ENCODE data around the gene PEX12. TPM values are rescaled to one million over a fixed set of nuclear protein-coding genes. Genes with fewer than 3 reads are reported as not detected.
"Not testable (repeated sequence)": the region's sequence is repeated elsewhere in the genome, so short reads cannot be mapped to it uniquely, and the experiment has no call there.

The PEX12 gene
- total RNA-seq (2014; rRNA removed; shearing (Covaris generic)), result 8.6 and 9.1 TPM in 2 replicates
- polyA plus RNA-seq (2015; cell fraction: cytosol; rRNA removed), result 6.9 and 7.7 TPM in 2 replicates
- polyA plus RNA-seq (2015; cell fraction: nucleus; rRNA removed), result 3.2 and 4.3 TPM in 2 replicates

DNA sequence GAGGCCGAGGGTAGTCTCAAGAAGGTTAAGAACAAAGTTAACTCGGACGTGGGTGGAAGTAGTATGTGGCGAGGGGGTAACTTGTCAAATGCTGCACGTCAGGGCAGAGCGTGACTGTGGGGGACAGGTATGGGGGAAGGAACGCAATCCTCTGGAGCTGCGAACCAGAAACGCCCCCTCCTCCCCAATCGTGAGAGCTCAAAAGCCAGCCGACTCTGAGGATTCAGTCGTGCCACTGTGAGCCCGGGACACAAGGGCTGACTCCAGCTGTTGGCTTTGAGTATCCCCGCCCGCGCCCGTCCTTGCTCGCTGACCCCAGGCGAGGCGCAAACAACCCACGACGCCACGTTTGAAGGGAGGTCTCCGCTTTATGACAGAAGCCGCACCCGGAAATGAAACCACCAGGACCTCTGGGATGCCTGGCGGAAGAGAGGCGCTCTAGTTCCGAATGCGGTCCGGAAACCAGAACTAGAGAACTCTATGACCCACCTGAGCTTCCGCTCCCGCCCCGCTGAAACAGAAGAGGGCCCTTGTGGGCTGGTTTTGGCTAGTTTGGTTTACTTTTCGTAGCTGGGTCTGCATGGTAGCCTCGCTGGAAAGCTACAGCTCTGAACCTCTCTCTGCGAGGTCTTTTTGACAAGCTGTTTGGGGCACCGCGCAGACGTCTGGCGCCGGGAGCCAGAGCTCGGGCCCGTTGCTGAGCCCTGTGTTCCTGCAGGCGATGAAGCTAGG lies at the start of gene PEX12:
TSS of gene PEX12 (minus strand) at position 375 of the 732 bp plus-strand sequence. CDS start 550 bp downstream, outside the sequence.
- peak; percentile 90 for DNase-seq (ENCODE audit: low read depth, low spot score)
- in situ Hi-C loops (cut with HindIII; ENCODE audit: low pct_unique_long_range_greater_than_20kb, low sequenced_read_pairs), result no loop called here

DNA sequence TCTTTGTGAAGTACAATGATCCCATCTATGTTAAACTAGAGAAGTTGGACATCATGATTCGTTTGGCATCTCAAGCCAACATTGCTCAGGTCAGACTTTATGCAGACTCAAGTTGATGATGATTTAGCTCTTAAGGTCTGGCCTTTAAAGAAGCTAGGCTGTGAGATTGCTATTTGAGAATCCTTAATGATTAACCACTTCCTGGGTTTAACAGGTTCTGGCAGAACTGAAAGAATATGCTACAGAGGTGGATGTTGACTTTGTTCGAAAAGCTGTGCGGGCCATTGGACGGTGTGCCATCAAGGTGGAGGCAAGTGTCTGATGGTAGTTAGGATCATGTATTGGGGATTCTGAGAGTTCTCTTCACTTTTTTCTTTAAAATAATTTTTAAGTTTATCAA lies 49.0 kb upstream of the PEX12 start:
- in situ Hi-C loops (cut with HindIII; ENCODE audit: low pct_unique_long_range_greater_than_20kb, low sequenced_read_pairs), result no loop called here
- no peak for DNase-seq (ENCODE audit: low read depth, low spot score)

DNA sequence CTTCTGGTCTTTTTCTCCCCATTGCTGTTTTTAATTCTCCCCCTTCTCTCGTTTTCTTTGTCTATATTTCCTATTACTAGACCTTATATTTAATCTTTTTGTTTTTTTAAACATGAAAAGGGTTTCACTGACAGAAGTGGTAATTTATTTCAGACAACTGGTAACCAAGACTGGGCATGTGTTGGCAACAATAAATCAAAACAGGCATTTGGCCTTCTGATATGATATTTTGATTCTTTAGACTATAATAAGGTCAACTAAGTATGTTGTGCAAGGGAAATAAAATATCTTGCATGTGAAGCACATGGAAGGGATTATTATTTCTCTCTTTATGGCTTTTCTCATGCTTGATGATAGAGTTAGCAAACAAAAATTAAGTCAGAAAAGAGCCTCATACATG lies 43.4 kb upstream of the PEX12 start:
- no peak for DNase-seq (ENCODE audit: low read depth, low spot score)
- in situ Hi-C loops (cut with HindIII; ENCODE audit: low pct_unique_long_range_greater_than_20kb, low sequenced_read_pairs), result no loop called here

DNA sequence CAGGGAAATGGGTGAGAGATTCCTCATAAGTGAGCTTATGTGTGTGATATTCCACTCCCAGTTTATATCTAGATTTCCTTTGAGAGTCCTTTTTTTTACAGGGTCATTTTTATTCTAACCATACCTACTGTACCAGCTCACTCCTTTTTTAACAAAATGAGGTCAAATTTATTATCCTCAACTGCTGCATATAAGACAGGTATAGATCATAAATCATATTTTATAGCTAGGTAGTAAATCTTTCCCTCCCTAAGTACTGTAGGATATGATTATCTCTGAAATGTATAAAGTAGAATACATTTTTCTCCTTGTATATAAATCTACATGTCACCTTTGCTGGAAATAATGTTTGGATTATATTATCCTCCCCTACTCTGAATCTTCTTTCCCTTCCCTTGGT lies 40.3 kb upstream of the PEX12 start:
- no peak for DNase-seq (ENCODE audit: low read depth, low spot score)
- in situ Hi-C loops (cut with HindIII; ENCODE audit: low pct_unique_long_range_greater_than_20kb, low sequenced_read_pairs), result no loop called here

DNA sequence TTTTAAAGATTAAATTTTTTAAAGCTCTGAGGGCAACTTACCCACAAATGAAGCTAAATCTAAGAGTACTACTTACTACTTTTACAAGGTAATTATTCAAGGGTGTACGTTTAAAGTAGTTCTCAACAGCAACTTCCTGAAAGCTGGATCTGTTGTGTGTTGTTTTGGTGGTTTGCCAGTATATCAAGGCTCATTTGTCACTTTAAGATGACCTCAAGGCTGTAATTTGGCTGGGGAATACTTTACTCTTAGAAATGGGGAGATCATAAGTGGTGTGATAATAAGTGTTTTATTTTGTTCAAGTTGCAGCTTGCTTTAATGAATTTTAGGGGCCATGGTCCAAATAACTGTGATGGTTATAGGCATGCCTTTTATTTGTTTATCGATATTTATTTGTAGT lies 39.1 kb upstream of the PEX12 start:
- DNase-seq (ENCODE audit: low read depth, low spot score), result no peak
- in situ Hi-C loops (cut with HindIII; ENCODE audit: low pct_unique_long_range_greater_than_20kb, low sequenced_read_pairs), result no loop called here

DNA sequence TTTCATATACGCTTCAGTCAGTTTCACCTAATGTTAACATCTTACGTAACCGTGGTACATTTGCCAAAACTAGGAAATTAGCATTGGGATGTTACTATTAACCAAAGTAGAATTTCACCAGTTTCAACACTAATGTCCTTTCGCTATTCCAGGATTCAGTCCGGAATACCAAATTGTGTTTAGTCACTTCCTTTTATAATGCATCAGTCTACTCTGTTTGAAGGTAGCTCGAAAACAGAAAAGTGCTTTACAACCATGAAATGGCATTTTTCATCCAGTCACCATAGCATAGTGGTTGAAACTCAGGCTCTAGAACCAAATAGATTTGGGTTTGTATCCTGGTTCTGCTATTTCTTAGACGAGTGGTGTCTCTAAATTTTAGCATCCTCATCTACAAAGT lies 38.2 kb upstream of the PEX12 start:
- in situ Hi-C loops (cut with HindIII; ENCODE audit: low pct_unique_long_range_greater_than_20kb, low sequenced_read_pairs), result no loop called here
- DNase-seq (ENCODE audit: low read depth, low spot score), result no peak

DNA sequence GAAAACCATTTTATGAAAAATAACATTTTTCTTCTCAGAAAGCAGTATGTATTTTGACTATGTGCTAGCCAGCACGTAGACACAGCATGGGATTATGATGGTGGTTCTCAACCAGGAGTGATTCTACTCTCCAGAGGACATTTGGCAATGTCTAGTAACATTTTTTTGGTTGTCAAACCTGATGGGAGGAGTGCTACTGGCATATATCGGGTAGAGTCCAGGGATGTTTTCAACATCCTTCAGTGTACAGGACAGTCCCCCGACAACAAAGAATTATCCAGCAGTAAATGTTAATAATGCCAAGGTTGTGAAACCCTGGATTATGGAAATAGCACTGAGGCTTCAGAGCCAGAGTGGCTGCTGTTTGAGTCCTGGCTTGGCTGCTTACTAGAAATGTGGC lies 36.4 kb upstream of the PEX12 start:
- in situ Hi-C loops (cut with HindIII; ENCODE audit: low pct_unique_long_range_greater_than_20kb, low sequenced_read_pairs), result no loop called here
- no peak for DNase-seq (ENCODE audit: low read depth, low spot score)

DNA sequence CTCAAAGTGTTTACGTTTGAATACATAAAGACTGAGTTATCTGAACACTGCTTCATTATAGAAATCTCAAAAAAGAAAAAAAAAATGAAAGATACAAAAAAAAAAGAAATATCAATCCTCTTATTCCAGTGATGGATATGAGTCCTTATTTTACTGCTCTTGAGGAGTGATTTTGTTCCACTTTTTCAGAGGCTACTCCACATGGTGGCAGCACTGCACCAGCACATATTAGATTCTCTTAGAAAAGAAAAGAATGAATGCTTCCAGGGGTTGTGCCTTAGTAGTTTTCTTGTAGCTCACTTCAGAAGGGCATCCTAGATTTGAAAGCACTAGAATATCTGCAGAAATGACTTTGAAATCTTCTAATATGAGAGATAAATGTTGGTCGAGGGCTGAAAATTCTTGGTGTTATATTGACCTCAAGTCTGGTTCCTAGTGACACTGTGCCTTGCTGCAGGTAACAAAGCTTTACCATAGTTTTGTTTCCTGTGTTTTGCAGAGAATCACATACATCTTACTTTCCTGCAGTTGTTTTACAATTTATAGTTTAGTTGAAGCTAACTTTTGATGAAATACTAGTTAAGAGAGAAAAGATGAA lies 34.7 kb upstream of the PEX12 start:
- in situ Hi-C loops (cut with HindIII; ENCODE audit: low pct_unique_long_range_greater_than_20kb, low sequenced_read_pairs), result no loop called here
- peak; percentile 64 for DNase-seq (ENCODE audit: low read depth, low spot score)

DNA sequence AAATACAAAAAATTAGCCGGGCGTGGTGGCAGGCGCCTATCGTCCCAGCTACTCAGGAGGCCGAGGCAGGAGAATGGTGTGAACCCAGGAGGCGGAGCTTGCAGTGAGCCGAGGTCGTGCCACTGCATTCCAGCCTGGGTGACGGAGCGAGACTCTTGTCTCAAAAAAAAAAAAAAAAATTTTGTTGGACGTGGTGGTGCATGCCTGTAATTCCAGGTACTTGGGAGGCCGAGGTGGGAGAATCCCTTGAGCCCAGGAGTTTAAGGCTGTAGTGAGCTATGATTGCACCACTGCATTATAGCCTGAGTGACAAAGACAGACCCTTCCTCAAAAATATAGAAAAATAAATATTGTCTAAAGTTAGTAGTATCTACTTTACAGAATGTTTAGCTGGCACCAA lies 32.4 kb upstream of the PEX12 start:
- DNase-seq (ENCODE audit: low read depth, low spot score); in situ Hi-C loops (cut with HindIII; ENCODE audit: low pct_unique_long_range_greater_than_20kb, low sequenced_read_pairs): not testable (repeated sequence)

DNA sequence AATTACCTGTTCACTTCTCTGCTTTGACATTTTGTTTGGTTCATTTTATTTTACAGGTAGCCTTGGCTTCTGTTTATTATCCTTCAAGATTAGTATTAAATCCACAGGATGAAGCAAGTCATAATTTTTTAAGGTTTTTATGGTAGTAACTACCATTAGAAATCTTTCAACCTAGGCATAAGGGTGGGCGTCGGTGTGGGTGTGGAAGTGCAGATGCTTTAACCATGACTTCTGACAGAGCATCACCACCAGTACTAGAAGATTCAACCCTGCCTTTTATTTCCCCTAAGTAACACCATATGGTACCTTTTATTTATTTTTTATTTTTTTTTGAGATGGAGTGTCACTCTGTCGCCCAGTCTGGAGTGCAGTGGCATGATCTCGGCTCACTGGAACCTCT lies 31.5 kb upstream of the PEX12 start:
- in situ Hi-C loops (cut with HindIII; ENCODE audit: low pct_unique_long_range_greater_than_20kb, low sequenced_read_pairs), result no loop called here
- DNase-seq (ENCODE audit: low read depth, low spot score), result no peak

DNA sequence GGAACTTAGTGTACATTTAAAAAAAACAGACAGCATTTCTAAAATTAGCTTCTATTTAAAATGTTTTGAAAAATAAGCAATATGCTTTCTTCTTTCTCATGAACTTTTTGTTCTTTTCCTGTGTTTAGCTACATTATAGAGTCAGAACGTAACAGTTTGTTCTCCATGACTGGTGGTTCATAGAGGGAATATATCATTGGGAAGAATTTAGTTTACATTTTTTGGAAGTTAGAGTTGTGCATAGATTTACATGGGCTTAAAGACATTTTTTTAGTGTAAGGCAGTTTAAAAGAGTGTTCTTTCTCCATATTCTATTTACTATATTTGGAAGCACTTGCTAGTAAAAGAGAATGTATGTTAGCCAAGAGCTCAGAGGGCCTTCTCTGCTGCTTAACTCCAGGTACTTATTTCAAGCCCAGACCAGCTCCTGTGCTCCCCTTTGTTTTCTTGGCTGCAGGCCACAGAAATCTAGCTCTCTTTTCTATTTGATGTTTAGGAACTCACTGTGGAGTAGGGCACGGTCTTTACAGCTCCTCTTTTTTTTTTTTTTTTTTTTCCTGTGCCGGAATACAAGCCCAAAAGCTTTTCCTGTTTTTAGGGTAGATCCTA lies 29.0 kb upstream of the PEX12 start:
- in situ Hi-C loops (cut with HindIII; ENCODE audit: low pct_unique_long_range_greater_than_20kb, low sequenced_read_pairs), result no loop called here
- DNase-seq (ENCODE audit: low read depth, low spot score), result no peak

DNA sequence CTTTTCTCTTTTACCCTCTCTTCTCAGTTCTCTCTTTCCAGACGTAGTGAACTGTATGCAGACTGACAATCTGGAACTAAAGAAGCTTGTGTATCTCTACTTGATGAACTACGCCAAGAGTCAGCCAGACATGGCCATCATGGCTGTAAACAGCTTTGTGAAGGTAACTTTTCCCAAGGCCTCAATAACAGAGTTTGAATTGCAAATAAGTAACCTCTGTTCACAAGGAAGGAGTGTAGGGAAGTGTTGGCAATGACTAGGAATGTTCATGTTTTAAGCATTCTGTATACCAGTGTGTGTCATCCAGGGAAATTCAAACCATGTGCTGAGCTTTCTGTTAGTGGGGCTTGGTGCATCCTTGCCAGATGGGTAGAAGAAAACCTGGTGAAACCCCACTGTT lies 27.3 kb upstream of the PEX12 start:
- in situ Hi-C loops (cut with HindIII; ENCODE audit: low pct_unique_long_range_greater_than_20kb, low sequenced_read_pairs), result no loop called here
- no peak for DNase-seq (ENCODE audit: low read depth, low spot score)

DNA sequence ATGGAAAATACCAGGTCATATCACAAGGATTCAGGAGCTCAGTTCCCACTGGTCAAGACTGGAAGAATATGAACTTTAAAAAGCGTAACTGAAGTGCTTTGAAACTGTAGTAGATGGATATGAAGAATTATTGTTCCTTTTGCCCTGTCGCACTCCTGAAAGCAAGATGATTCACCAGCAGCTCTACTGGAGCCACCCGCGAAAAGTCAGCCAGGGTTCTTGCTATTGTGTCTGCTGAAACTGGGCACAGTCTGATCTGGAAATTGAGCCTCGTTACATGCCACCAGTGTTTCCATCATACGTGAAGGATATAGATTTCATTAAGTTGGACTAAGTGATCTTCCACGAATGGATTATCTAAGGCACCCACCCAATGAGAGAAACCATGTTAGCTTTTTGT lies 25.3 kb upstream of the PEX12 start:
- in situ Hi-C loops (cut with HindIII; ENCODE audit: low pct_unique_long_range_greater_than_20kb, low sequenced_read_pairs), result no loop called here

DNA sequence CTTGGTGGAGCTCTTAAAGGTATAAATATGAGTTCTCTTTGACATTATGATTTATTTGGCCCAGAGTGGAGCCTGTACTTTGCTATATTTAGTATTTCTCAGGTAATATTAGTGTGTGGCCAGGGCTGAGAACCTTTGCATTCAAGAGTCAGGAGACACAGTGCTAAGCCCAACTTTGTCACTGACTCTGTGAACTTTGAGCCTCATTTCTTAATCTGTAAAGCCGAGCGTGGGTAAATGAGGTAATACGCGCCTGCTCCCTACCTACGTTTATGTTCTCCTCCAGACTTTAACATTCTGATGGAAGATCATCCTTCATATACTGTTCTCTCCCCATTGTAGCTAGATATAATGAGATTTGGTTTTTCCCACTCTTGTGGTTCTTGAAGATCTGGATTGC lies 19.2 kb upstream of the PEX12 start:
- DNase-seq (ENCODE audit: low read depth, low spot score), result no peak
- in situ Hi-C loops (cut with HindIII; ENCODE audit: low pct_unique_long_range_greater_than_20kb, low sequenced_read_pairs), result no loop called here

More for the DNA sequence above, 25.3 kb upstream of the PEX12 start:
- no peak for DNase-seq (ENCODE audit: low read depth, low spot score)

DNA sequence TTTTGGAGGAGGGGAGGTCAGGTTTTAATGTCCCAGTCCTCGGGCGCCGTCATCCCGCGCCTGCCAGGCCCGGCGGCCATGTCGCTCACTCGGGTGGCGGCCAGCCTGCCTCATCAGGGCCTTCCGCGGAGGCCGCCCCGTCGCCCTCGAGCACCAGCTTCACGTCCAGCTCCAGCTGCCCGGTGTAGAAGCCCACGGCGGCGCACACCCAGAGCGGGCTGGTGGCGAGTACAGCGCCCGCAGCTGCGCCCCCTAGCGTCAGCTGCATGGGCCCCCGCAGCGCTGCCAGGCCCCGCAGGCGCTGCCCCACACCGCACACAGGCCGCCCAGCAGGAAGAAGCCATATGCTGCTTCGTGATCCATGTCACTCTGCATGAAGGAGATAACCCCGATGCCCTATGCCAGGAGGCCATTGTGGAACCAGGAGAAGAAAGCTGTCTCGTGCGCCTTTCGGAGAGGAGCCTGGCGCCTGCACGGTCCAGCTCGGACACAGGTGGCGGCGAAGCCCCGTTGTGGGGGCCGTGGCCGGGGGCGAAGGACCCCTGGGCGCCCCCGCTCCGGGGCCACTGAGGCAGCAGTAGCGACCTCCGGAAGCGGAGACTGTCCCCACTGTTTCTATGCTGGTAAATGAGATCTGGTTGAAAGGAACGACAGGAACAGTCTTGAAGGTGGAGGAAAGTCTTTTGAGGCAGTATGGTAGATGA lies 18.3 kb upstream of the PEX12 start:
- DNase-seq (ENCODE audit: low read depth, low spot score), result no peak
- in situ Hi-C loops (cut with HindIII; ENCODE audit: low pct_unique_long_range_greater_than_20kb, low sequenced_read_pairs), result no loop called here

DNA sequence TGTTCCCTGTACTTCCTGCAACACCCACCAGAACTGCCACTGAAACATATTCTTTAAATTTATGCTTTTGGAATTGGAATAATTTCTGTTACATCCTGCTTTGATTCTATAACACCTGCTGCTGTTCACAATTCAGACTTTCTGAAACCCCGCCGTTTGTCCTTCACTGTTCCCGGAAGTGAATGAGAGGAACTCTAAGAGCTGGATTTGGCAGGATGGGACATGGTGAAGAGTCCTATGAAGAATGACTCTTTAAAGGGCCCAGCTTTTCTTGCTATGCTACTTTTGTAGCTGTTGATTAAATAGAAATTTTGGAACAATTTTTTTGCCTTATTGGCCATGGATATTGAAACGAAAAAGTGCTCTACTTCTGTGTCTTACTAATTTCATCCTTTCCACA lies 17.7 kb upstream of the PEX12 start:
- no peak for DNase-seq (ENCODE audit: low read depth, low spot score)
- in situ Hi-C loops (cut with HindIII; ENCODE audit: low pct_unique_long_range_greater_than_20kb, low sequenced_read_pairs), result no loop called here

DNA sequence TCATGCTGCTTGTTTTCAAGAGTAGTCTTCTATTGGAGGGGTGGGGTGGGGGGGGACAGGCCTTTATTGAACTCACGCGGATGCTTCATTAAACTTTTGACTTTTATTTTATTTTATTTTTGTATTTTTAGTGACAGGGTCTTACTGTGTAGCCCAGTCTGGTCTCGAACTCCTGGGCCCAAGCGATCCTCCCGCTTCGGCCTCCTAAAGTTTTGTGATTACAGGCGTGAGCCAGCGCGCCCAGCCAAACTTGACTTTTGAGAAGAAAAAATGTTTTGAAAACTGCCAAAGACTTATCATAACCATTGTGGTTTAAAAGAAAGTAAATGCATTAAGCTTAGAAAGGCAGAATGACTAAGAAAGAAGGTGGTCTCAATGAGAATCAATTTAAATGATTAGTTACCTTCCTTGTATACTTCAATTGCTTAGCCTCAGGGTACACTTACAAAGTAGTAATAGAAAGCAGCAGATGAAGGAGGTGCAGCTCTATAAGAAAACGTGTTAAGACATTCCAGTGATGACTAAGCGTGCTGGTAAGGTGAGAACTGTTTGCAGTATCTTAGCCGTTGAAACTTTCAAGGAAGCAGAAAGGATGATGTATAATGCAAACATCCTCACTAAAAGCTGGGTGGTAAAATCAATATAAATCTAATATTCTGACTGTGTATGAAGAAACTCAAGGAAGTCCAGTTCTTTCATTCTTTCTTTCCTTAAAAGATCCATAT lies 10.0 kb upstream of the PEX12 start:
- in situ Hi-C loops (cut with HindIII; ENCODE audit: low pct_unique_long_range_greater_than_20kb, low sequenced_read_pairs), result no loop called here

More for the DNA sequence above, 10.0 kb upstream of the PEX12 start:
- no peak for DNase-seq (ENCODE audit: low read depth, low spot score)

Measured in SK-MEL-5 (cell line).